ENCODE results near the gene RD3L.
A peak's percentile ranks its signal among the peaks of the same experiment; 100 is the strongest.

Gene RD3L

DNA sequence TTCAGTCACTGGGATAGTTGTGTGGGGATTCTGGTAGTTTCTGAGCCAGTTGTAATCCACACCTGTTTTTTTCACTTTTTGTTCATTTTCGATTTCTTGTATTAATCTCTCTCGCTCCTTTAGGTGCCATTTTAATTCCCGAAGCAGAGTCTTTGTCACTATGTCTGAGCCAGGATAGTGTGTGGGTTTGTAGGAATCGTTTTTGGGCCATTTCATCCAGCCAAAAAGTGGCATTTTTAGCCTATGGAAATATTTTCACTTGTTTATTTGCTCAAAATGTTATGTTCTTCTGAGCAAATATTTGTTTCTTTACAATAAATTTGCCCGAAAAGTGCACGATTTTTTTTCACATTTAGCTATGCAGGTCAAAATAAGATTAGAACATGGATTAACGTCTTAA is 867 bp downstream of the RD3L start:
- TF ChIP-seq GATA3 (IDR thresholded peaks at IDR 0.05; ENCODE audit: low read depth, low read length), result no peak
- TF ChIP-seq GATA2 (IDR thresholded peaks at IDR 0.05; ENCODE audit: low read depth, low read length), result no peak

DNA sequence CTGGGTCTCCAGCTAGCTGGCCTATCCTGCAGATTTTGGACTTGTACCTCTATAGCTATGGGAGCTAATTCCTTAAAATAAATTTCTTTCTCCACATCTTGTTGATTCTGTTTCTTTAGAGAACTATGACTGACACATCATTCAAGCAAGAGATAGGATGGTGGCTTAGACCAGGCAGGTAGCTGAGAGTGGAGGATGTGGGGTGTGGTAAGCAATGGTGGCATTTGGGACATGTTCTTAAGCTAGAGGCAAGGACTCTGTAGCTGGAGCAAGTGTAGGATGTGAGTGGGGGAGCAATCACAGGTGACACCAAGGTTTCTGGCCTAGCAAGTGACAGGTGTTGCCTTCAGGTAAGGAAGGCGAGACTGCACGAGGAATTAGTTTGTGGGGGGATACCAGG is 7.2 kb downstream of the RD3L start:
- TF ChIP-seq GATA3 (IDR thresholded peaks at IDR 0.05; ENCODE audit: low read depth, low read length) (no peak), GATA2 (IDR thresholded peaks at IDR 0.05; ENCODE audit: low read depth, low read length) (no peak)

DNA sequence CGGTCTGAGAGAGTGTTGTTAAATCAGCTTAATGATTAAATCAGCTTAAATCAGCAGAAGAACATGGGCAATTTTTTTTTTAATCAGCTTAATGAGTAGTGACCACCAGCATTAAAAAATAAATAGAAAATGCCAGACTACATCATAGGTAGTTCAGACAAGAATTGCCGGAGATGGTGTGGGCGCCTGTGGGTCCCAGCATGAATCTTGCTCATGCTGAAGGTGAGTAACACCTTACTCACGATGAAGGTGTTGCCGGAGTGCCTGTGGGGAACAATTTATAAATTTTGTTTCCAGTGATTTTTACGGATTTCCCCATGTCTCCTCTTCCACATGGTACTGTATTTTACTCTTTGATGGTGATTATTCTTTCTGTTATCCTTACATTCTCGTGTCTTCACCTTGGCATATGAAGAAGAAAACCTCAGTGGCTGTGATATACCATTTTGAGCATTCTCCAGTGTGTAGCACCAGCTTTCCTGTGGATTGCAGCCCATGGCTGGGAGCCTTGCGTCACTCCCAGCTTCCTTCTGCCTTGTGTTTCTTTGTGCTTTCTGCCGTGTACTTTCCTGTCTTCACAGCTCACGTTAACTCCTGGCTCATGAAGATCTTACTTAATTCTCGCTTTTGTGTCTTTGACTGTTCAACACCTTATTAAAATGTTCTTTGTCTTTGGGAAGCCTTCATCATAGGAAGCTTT is 9.4 kb downstream of the RD3L start:
- TF ChIP-seq GATA3 (IDR thresholded peaks at IDR 0.05; ENCODE audit: low read depth, low read length) (no peak), GATA2 (IDR thresholded peaks at IDR 0.05; ENCODE audit: low read depth, low read length) (no peak)

DNA sequence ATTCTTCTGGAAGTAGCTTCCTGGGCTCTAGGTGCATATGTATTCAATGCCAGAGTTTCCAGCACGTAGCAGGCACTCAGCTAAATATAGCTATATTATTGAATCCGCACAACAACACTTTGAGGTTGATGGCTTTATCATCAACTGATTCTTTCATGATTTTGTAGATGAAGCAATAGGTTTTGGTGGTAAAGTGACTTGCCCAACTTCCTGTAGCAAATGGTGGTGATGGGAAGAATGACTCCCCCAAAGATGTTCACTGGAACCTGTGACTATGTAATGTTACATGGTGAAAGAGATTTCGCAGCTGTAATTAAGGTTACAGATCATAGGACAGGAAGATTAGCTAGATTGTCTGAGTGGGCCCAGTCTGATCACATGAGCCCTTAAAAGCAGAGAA is 10.9 kb downstream of the RD3L start:
- TF ChIP-seq GATA3 (IDR thresholded peaks at IDR 0.05; ENCODE audit: low read depth, low read length) (no peak), GATA2 (IDR thresholded peaks at IDR 0.05; ENCODE audit: low read depth, low read length) (no peak)

DNA sequence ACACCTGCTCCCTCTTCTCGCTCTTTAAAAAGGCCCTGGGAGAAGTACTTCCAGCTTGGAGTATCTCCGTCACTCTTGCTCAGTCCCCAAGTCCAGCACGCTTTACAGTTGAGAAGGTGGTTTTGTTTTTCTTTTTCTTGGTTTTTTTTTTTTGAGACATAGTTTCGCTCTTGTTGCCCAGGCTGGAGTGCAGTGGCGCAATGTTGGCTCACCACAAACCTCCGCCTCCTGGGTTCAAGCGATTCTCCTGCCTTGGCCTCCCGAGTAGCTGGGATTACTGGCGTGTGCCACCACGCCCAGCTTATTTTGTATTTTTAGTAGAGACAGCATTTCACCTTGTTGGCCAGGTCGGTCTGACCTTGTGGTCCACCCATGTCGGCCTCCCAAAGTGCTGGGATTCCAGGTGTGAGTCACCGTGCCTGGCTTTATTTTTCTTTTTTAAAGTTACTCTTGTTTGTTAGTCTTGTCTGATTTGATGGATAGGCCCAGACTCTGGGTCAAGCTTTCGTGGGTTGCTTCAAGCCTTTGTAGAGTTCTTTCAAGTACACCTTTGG is 12.2 kb downstream of the RD3L start:
- no peak for TF ChIP-seq GATA3 (IDR thresholded peaks at IDR 0.05; ENCODE audit: low read depth, low read length)
- no peak for TF ChIP-seq GATA2 (IDR thresholded peaks at IDR 0.05; ENCODE audit: low read depth, low read length)

DNA sequence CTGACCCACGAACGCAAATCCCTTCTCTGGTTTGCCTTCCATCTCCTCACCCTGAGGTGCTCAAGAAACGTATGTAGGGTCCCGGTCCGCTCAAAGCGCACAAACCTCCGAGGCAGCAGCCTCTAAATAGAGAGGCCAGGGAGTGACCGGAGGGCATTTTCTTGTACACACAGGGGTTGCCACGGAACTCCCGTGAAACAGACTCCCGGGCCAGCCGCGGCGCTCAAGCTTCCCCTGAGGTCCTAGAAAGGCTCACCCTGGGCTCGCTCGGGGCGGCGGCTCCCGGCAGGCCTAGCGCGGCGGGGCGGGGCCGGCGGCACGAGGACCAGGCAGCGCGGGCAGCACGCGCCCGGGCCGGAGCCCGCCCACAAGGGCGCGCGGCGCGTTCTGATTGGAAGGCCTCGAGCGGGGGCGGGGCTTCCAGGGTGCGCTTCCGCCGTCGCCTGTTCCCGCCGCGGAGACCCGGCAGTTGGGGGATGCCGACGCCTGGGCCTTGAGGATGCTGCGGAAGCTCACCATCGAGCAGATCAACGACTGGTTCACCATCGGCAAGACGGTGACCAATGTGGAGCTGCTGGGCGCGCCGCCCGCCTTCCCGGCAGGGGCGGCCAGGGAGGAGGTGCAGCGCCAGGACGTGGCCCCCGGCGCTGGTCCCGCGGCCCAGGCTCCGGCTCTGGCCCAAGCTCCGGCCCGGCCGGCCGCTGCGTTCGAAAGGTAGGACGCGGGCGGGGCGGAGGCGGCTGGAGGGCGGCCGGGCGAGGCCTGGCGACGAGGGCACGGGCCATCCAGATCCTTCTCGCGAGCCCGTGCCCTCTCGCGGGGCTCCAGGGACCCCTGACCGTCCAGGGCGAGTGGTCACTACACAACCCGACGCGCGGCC is 14.1 kb downstream of the RD3L start, which contains the start of gene TDRD9:
TDRD9 (plus strand) TSS at position 446 of the 880 bp plus-strand sequence; CDS start at position 500, 54 bp downstream.
- TF ChIP-seq GATA3 (IDR thresholded peaks at IDR 0.05; ENCODE audit: low read depth, low read length), result no peak
- no peak for TF ChIP-seq GATA2 (IDR thresholded peaks at IDR 0.05; ENCODE audit: low read depth, low read length)

DNA sequence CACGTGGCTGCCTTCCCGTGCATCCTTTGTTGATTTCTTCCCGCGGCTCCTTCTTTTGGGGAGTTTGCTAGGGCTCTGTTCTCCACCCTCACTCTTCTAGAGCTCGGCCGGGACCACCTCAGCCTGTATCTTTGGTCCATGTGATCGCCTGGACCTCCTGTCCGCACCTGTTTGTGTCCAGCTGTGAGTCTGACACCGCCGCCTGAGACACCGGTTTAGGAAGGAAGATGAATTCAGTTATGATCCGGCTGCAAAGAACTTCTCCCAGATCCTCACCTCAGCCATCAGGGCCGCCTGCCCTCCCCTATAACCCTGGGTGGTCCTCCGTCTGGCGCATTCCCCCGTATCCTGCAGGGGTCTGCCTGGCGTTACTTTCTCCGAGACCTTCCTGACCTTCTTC is 14.8 kb downstream of the RD3L start:
- TF ChIP-seq GATA3 (IDR thresholded peaks at IDR 0.05; ENCODE audit: low read depth, low read length) (no peak), GATA2 (IDR thresholded peaks at IDR 0.05; ENCODE audit: low read depth, low read length) (no peak)

DNA sequence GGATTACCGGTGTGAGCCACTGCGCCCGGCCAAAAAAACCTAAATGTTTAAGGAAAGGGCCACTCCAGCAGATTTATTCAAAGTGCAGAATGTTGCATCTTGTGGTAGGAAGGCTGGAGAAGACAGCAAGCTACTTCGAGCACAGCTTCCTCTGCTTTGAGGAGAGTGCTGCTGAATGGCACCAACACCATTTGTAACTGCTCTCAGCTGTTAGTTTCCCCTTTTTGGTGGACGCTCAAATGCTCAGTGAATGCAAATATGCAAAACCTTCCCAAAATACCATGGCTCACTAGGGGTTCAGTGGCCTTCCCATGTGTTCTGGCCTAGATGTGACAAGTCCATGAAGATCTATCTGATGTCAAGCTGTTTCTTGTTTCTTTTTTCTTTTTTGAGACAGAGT is 17.0 kb downstream of the RD3L start:
- TF ChIP-seq GATA3 (IDR thresholded peaks at IDR 0.05; ENCODE audit: low read depth, low read length) (no peak), GATA2 (IDR thresholded peaks at IDR 0.05; ENCODE audit: low read depth, low read length) (no peak)

DNA sequence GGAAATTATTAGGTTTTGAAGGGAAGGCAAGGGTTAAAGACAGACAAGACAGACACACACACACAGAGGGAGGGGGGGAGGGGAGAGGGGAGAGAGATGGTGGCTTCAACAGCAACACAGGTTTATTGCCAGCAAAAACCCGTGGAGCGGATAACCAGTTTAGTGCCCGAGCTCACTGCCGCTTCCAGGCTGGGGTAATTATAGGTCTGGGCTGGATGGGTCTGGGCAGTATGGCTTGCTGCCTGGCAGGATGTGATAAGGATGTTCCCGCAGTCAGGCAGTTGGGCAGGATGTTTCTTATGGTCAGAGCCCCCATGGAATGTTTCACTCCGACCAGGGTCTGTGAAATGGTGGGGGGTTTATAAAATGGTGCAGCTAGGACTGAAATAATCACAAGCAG is 18.5 kb downstream of the RD3L start:
- TF ChIP-seq GATA2 (IDR thresholded peaks at IDR 0.05; ENCODE audit: low read depth, low read length) (peak; percentile 75), GATA3 (IDR thresholded peaks at IDR 0.05; ENCODE audit: low read depth, low read length) (no peak)

DNA sequence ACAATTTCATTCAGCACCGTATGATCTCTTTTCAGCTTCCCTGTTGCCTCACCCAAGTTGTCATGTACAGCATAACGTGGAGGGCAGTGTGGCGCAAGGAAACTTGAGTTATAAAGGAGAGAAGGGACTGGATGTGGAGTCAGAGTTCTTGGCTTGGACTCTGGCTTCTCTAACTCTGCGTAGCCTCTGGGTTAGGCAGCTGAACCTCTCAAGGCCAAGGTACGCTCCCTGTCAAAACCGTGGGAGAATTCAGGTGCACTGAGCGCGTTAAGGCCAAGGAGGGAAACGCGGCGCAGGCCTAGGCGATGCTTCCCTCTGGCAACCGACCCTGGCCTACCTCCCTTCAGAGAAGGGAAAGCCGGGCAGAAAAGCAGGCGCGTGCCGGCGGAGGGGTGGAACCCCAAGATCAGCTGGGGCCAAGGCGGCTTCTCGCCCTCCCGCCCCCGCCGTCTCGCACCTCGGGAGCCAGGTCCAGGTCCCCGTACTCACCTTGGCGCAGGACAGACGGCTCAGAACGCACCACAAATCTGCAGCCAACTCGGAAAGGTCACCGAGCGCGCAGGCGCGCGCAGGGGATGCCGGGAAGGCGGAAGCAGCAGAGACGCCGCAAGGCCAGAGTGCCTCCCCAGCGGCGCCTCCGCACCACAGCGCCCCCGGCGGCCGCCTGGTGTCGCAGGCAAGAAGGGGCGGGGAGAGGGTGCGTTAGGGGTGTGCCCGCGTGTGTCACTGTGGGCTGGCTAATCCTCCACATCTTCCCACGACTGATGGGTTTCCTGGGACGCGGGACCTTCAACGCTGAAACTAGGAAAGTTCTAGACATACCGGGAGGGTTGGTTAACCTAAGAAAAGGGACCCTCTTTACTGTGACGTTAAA is 21.1 kb downstream of the RD3L start:
- TF ChIP-seq GATA2 (IDR thresholded peaks at IDR 0.05; ENCODE audit: low read depth, low read length), result peak; percentile 57
- no peak for TF ChIP-seq GATA3 (IDR thresholded peaks at IDR 0.05; ENCODE audit: low read depth, low read length)

DNA sequence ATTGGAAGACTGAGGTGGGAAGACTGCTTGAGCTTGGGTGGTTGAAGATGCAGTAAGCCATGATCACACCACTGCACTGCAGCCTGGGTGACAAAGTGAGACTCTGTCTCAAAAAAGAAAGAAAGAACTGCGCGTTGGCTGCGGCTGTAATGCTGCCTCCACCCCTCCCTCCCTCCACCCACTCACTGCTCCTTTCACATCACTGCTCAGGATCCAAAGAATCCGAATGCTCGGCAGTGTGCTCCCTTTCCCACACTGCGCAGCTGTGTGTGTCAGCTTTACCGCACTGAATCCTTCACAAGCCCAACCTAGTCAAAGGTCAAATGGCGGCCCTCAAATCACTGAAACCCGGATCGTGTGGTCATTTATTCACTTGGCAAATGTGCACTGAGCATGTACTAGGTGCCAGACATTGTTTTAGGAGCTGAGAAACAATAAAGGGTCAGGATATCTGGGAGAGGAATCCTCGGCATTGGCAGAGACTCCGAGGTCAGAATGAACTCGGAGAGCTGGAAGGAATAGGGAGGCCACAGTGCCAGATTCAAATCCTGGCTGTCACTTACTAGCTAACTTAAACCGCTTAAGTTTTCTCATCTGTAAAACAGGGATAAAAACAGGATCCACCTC is 25.6 kb downstream of the RD3L start:
- TF ChIP-seq GATA2 (IDR thresholded peaks at IDR 0.05; ENCODE audit: low read depth, low read length) (no peak), GATA3 (IDR thresholded peaks at IDR 0.05; ENCODE audit: low read depth, low read length) (no peak)

DNA sequence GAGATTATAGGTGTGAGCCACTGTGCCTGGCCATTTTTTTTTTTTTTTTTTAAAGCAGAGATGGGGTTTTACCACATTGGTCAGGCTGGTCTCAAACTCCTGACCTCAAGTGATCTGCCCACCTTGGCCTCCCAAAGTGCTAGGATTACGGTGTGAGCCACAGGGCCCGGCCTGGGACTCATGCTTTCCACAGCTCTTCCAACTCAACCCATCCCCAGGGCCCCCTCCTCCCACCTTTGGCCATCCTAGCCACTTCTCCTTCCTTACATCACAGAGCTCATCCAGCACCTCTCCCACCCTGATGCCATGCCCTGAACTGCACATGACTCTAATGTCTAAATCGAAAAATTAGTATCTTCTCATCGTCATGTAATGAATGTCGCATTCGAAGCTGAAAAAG is 26.7 kb downstream of the RD3L start:
- TF ChIP-seq GATA2 (IDR thresholded peaks at IDR 0.05; ENCODE audit: low read depth, low read length) (no peak), GATA3 (IDR thresholded peaks at IDR 0.05; ENCODE audit: low read depth, low read length) (no peak)

DNA sequence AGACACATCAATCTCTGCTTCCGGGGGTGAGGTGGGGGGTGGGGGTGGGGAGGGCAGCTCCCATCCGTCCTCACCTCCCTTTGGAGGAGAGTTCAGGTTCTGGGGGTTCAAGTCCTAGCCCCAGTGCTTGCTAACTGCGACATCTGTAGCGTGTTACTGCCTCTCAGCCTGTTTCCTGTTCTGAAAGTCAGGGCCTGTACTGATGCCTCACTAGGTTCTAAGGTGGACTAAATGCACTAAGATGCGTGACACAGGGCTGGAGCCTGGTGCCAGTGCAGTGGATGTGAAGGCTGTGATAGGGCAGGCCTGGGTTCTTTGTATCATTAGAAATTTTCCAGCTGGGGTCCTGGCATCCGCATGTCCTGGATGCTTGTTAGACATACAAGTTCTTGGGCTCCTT is 31.3 kb downstream of the RD3L start:
- TF ChIP-seq GATA3 (IDR thresholded peaks at IDR 0.05; ENCODE audit: low read depth, low read length) (no peak), GATA2 (IDR thresholded peaks at IDR 0.05; ENCODE audit: low read depth, low read length) (no peak)
